GM23248 (cell line): ENCODE measurements around the gene SLC35B1. TPM values are rescaled to one million over a fixed set of nuclear protein-coding genes. Genes with fewer than 3 reads are reported as not detected.
A peak's percentile ranks its signal among the peaks of the same experiment; 100 is the strongest.

Experiments
- DNase-seq: peaks from one replicate; pipeline ENCODE4 v3.0.0-alpha.2; 2015
- H2AFZ ChIP-seq: fragments of 200-600 bp; sonication (generic); 2 replicates; pipeline ENCODE4 v1.6.1; 2016; ENCODE audit warnings: antibody characterized with exemption
- H3F3A ChIP-seq: fragments of 200-600 bp; sonication (generic); 2 replicates; pipeline ENCODE4 v1.6.1; 2016; ENCODE audit warnings: mild to moderate bottlenecking, antibody characterized with exemption, mixed run types; ENCODE audit not compliant: insufficient read depth
- H3K27ac ChIP-seq: fragments of 200-600 bp; sonication (generic); 2 replicates; pipeline ENCODE4 v1.5.1; 2016; ENCODE audit warnings: mild to moderate bottlenecking
- H3K27me3 ChIP-seq: fragments of 200-600 bp; sonication (generic); replicated peaks from 2 replicates; pipeline ENCODE4 v1.6.1; 2016; ENCODE audit warnings: mild to moderate bottlenecking; ENCODE audit not compliant: insufficient read depth
- H3K36me3 ChIP-seq: fragments of 200-600 bp; sonication (generic); 2 replicates; pipeline ENCODE4 v1.6.1; 2016; ENCODE audit warnings: low read depth, mild to moderate bottlenecking
- H3K4me1 ChIP-seq: fragments of 200-600 bp; sonication (generic); 2 replicates; pipeline ENCODE4 v1.6.1; 2016; ENCODE audit warnings: mild to moderate bottlenecking; ENCODE audit not compliant: insufficient read depth
- H3K4me2 ChIP-seq: fragments of 200-600 bp; sonication (generic); one replicate; pipeline ENCODE4 v1.6.1; 2016; ENCODE audit warnings: mild to moderate bottlenecking; ENCODE audit not compliant: unreplicated experiment
- H3K4me3 ChIP-seq: fragments of 200-600 bp; sonication (generic); 2 replicates; pipeline ENCODE4 v1.5.1; 2016; ENCODE audit warnings: mild to moderate bottlenecking
- H3K79me2 ChIP-seq: fragments of 200-600 bp; sonication (generic); 2 replicates; pipeline ENCODE4 v1.6.1; 2016; ENCODE audit warnings: mild to moderate bottlenecking; ENCODE audit not compliant: insufficient read depth
- H3K9ac ChIP-seq: fragments of 200-600 bp; sonication (generic); 2 replicates; pipeline ENCODE4 v1.6.1; 2016; ENCODE audit warnings: mild to moderate bottlenecking
- H3K9me2 ChIP-seq: fragments of 200-600 bp; sonication (generic); 2 replicates; pipeline ENCODE4 v1.6.1; 2016; ENCODE audit warnings: mixed run types, mild to moderate bottlenecking, moderate library complexity; ENCODE audit not compliant: insufficient read depth
- H3K9me3 ChIP-seq: fragments of 200-600 bp; sonication (generic); one replicate; pipeline ENCODE4 v1.6.1; 2017; ENCODE audit warnings: low read depth
- H4K20me1 ChIP-seq: fragments of 200-600 bp; sonication (generic); 2 replicates; pipeline ENCODE4 v1.6.0; 2016; ENCODE audit not compliant: insufficient read depth
- EZH2 ChIP-seq: fragments of 200-600 bp; sonication (generic); IDR thresholded peaks from 2 replicates; pipeline ENCODE4 v1.6.1; 2018; ENCODE audit warnings: antibody characterized with exemption, mild to moderate bottlenecking; ENCODE audit not compliant: insufficient read depth, poor library complexity, severe bottlenecking
- EZH2phosphoT487 ChIP-seq: fragments of 200-600 bp; sonication (generic); IDR thresholded peaks from 2 replicates; pipeline ENCODE4 v1.6.1; 2018; ENCODE audit warnings: antibody characterized with exemption, moderate library complexity, mild to moderate bottlenecking, low read depth; ENCODE audit not compliant: insufficient read depth
- WGBS, 2 experiments: methylation state at CpG; one replicate each; pipeline ENCODE4 v1.1.6; 2015 to 2017; ENCODE audit warnings: low lambda C conversion rate in 2 of 2, low coverage in 1 of 2; ENCODE audit errors: missing lambda C conversion rate in 2 of 2; 5-methylcytosine and 5-hydroxymethylcytosine counted together
- in situ Hi-C: fragments of 300-500 bp; cut with MboI; formaldehyde crosslinking; loops from 2 replicates; pipeline ENCODE4 v1.15.0; 2020
- polyA plus RNA-seq: library from polyadenylated mRNA; unstranded; fragments of >200 nt; fragmentation: Nextera tagmentation; extraction: Ambion mirVana; gene quantifications from 2 replicates; pipeline ENCODE4 v1.2.1, GENCODE V29; 2016
- total RNA-seq: library from RNA; depleted of rRNA; stranded (reverse); fragments of >200 nt; shearing (Covaris generic); gene quantifications from 2 replicates; pipeline ENCODE4 v1.2.3, GENCODE V29; 2014

SLC35B1 gene
- total and polyA plus RNA-seq, 2 experiments from 2014 or later = 66.5 to 71.7 TPM

GRCh38 chr17:49688848-49689247 lies 18.9 kb downstream of the SLC35B1 start:
- no peak for DNase-seq
- H3F3A ChIP-seq = no peaks in the 10 kb centered on the region
- no peak overlapping the region for H3K4me2 ChIP-seq
- no peaks in the 10 kb centered on the region for H3K4me1 ChIP-seq
- TF ChIP-seq EZH2phosphoT487 (no peak), EZH2 (no peak)
- no peak overlapping the region for H2AFZ ChIP-seq
- no peak overlapping the region for H3K4me3 ChIP-seq
- H4K20me1 ChIP-seq = no peaks in the 10 kb centered on the region
- H3K79me2 ChIP-seq = no peaks in the 10 kb centered on the region
- 79 to 84% methylated on average over 4 of the region's 4 CpGs for WGBS, 2 experiments
- no peaks in the 10 kb centered on the region for H3K27me3 ChIP-seq
- no peaks in the 10 kb centered on the region for H3K9me3 ChIP-seq
- H3K9ac ChIP-seq = no peak overlapping the region
- no peaks in the 10 kb centered on the region for H3K36me3 ChIP-seq
- no peak overlapping the region for H3K27ac ChIP-seq
- H3K9me2 ChIP-seq = no peaks in the 10 kb centered on the region
- in situ Hi-C loops = no loop called here

- H2AFZ ChIP-seq = peak overlapping the region; percentile 62
- H3K27ac ChIP-seq = no peak overlapping the region
- no peaks in the 10 kb centered on the region for H3K27me3 ChIP-seq
- H3K79me2 ChIP-seq = no peaks in the 10 kb centered on the region
- H3K9me2 ChIP-seq = no peaks in the 10 kb centered on the region
- in situ Hi-C loops = no loop called here
- whole genome bisulfite sequencing, 2 experiments = 75 to 81% methylated on average over 10 of the region's 10 CpGs
- H3K4me2 ChIP-seq = no peak overlapping the region
- H4K20me1 ChIP-seq = no peaks in the 10 kb centered on the region
- H3F3A ChIP-seq = no peaks in the 10 kb centered on the region
- H3K4me3 ChIP-seq = no peak overlapping the region
- H3K36me3 ChIP-seq = no peaks in the 10 kb centered on the region
- no peaks in the 10 kb centered on the region for H3K9me3 ChIP-seq
- TF ChIP-seq EZH2 = no peak
- no peak for TF ChIP-seq EZH2phosphoT487
- DNase-seq = peak; percentile 11
- no peak overlapping the region for H3K9ac ChIP-seq
- H3K4me1 ChIP-seq = no peaks in the 10 kb centered on the region
These were observed 19.8 kb downstream of the SLC35B1 start for GRCh38 chr17:49687878-49688491.

- 50 to 51% methylated on average over 9 of the region's 9 CpGs for WGBS, 2 experiments
- Histone ChIP-seq H3K9me2 (no peaks in the 10 kb centered on the region), H3K9me3 (no peaks in the 10 kb centered on the region), H3K4me1 (peaks cover 11% of the 10 kb centered on the region; the same call in 1 of the 2 replicates), H3K27ac (no peak overlapping the region), H3K4me3 (no peak overlapping the region), H4K20me1 (no peaks in the 10 kb centered on the region), H3K9ac (no peak overlapping the region), H3K79me2 (peaks cover 9% of the 10 kb centered on the region), H3K27me3 (no peaks in the 10 kb centered on the region), H3K36me3 (no peaks in the 10 kb centered on the region), H3K4me2 (no peak overlapping the region), H2AFZ (no peak overlapping the region), H3F3A (peaks cover 9% of the 10 kb centered on the region; the same call in 1 of the 2 replicates)
- DNase-seq = no peak
- in situ Hi-C loops = loop anchor here (5.0 kb wide), 1 partner anchor 109 kb away; no protein-coding TSS in a partner anchor
- TF ChIP-seq EZH2 = no peak
- no peak for TF ChIP-seq EZH2phosphoT487
These were observed 26.4 kb downstream of the SLC35B1 start for GRCh38 chr17:49681106-49681979.

- TF ChIP-seq EZH2phosphoT487 (no peak), EZH2 (no peak)
- no peaks in the 10 kb centered on the region for H3K9me3 ChIP-seq
- WGBS, 2 experiments = 65 to 76% methylated on average over 6 of the region's 6 CpGs
- H3K4me2 ChIP-seq = no peak overlapping the region
- H3K4me1 ChIP-seq = peaks cover 21% of the 10 kb centered on the region
- no peak for DNase-seq
- no peak overlapping the region for H3K27ac ChIP-seq
- H4K20me1 ChIP-seq = no peaks in the 10 kb centered on the region
- no peaks in the 10 kb centered on the region for H3K9me2 ChIP-seq
- 0 out of 2 replicates have a peak, but pooled peaks cover 3% of the 10 kb centered on the region for H3K36me3 ChIP-seq
- peaks cover 12% of the 10 kb centered on the region; the same call in 1 of the 2 replicates for H3F3A ChIP-seq
- H3K27me3 ChIP-seq = no peaks in the 10 kb centered on the region
- peaks cover 19% of the 10 kb centered on the region for H3K79me2 ChIP-seq
- no peak overlapping the region for H2AFZ ChIP-seq
- H3K9ac ChIP-seq = no peak overlapping the region
- no peak overlapping the region for H3K4me3 ChIP-seq
- in situ Hi-C loops = loop anchor here (5.0 kb wide), 1 partner anchor 108 kb away; no protein-coding TSS in a partner anchor
These were observed 27.4 kb downstream of the SLC35B1 start for GRCh38 chr17:49680314-49680713.
